H1 (cell line): ENCODE data around the gene MBNL2. TPM values are rescaled to one million over a fixed set of nuclear protein-coding genes. Genes with fewer than 3 reads are reported as not detected.

ENCODE experiments used
- CTCF ChIA-PET: fragments of 300-600 bp; sonication (Branson Sonifier 250); formaldehyde crosslinking; loops from one replicate; lab custom pipeline; 2021; ENCODE audit not compliant: partially characterized antibody; lab: Charles Lee
- POLR2A ChIA-PET: fragments of 300-600 bp; sonication (Branson Sonifier 250); formaldehyde crosslinking; loops from one replicate; lab custom pipeline; 2021; ENCODE audit warnings: inconsistent platforms; ENCODE audit not compliant: partially characterized antibody; lab: Charles Lee
- DNase-seq, 2 experiments: peaks; one replicate each; pipeline versions ENCODE4 v3.0.0 to v3.0.0-alpha.2; 2010 to 2022; ENCODE audit warnings: low spot score in 2 of 2, low read depth in 1 of 2, mixed read lengths in 1 of 2
- FAIRE-seq: peaks from 2 replicates; lab custom pipeline; 2011; peaks lifted over from hg19 to GRCh38; lab: Jason Lieb, UNC
- H2AFZ ChIP-seq: 2 replicates; pipeline ENCODE4 v1.8.1; 2012; ENCODE audit warnings: low read length, inconsistent platforms
- H2AK5ac ChIP-seq: 2 replicates; pipeline ENCODE4 v1.6.1; 2013; ENCODE audit warnings: low read depth, low read length
- H2BK120ac ChIP-seq: replicated peaks from 2 replicates; pipeline ENCODE3; 2013; ENCODE audit warnings: low read depth, low read length, inconsistent platforms
- H2BK12ac ChIP-seq: 2 replicates; pipeline ENCODE4 v1.6.1; 2013; ENCODE audit warnings: low read depth, low read length
- H2BK15ac ChIP-seq: 2 replicates; pipeline ENCODE4 v1.6.1; 2013; ENCODE audit warnings: low read length
- H2BK20ac ChIP-seq: 2 replicates; pipeline ENCODE4 v1.6.1; 2013; ENCODE audit warnings: low read length
- H2BK5ac ChIP-seq: 2 replicates; pipeline ENCODE4 v1.6.1; 2013; ENCODE audit warnings: low read depth, low read length
- H3K14ac ChIP-seq: 2 replicates; pipeline ENCODE4 v1.6.1; 2013; ENCODE audit warnings: inconsistent platforms; ENCODE audit not compliant: insufficient read length
- H3K18ac ChIP-seq: 2 replicates; pipeline ENCODE4 v1.6.1; 2013; ENCODE audit warnings: low read length; ENCODE audit errors: extremely low read depth
- H3K23ac ChIP-seq: 2 replicates; pipeline ENCODE4 v1.6.1; 2013; ENCODE audit warnings: inconsistent platforms; ENCODE audit not compliant: insufficient read length
- H3K23me2 ChIP-seq: 2 replicates; pipeline ENCODE4 v1.6.1; 2013; ENCODE audit warnings: low read depth, low read length
- H3K27ac ChIP-seq: 2 replicates; pipeline ENCODE4 v1.6.1; 2011; ENCODE audit warnings: low read depth, low read length, inconsistent platforms
- H3K27me3 ChIP-seq, 4 experiments: replicated peaks in 1 of 4; 1 replicate in 1 of 4; 2 replicates in 3 of 4; pipeline versions ENCODE4 v1.6.1 to v1.8.1; 2011 to 2013; ENCODE audit warnings: low read length in 3 of 4, mild to moderate bottlenecking in 3 of 4, inconsistent platforms in 2 of 4, mixed read lengths in 2 of 4, moderate library complexity in 1 of 4; ENCODE audit not compliant: control insufficient read depth in 3 of 4, insufficient read depth in 3 of 4; ENCODE audit errors: extremely low read depth in 1 of 4
- H3K36me3 ChIP-seq, 4 experiments: 2 replicates each; pipeline versions ENCODE4 v1.6.1 to v1.8.1; 2011 to 2013; ENCODE audit warnings: mild to moderate bottlenecking in 4 of 4, low read length in 3 of 4, moderate library complexity in 2 of 4, control low read depth in 1 of 4, inconsistent platforms in 1 of 4; ENCODE audit not compliant: insufficient read depth in 4 of 4, control insufficient read depth in 2 of 4
- H3K4ac ChIP-seq: replicated peaks from 2 replicates; pipeline ENCODE3; 2013; ENCODE audit warnings: low read length, low read depth, mixed read lengths, inconsistent platforms; ENCODE audit not compliant: insufficient read length
- H3K4me1 ChIP-seq, 4 experiments: replicated peaks in 1 of 4; 1 replicate in 1 of 4; 2 replicates in 3 of 4; pipeline versions ENCODE4 v1.6.1 to v1.8.1; 2011 to 2013; ENCODE audit warnings: low read length in 3 of 4, inconsistent platforms in 2 of 4, mixed read lengths in 1 of 4; ENCODE audit not compliant: insufficient read depth in 4 of 4, control insufficient read depth in 3 of 4
- H3K4me2 ChIP-seq, 2 experiments: 2 replicates each; pipeline versions ENCODE4 v1.6.1 to v1.8.1; 2011 to 2013; ENCODE audit warnings: low read depth in 2 of 2, low read length in 2 of 2, control low read depth in 1 of 2, inconsistent platforms in 1 of 2, mild to moderate bottlenecking in 1 of 2; ENCODE audit not compliant: insufficient read depth in 1 of 2
- H3K4me3 ChIP-seq, 4 experiments: fragments of 200-600, 300-600 bp in 1 of 4; sonication (generic), shearing (Covaris generic), sonication (Bioruptor Twin) in 1 of 4; 2 replicates each; pipeline versions ENCODE4 v1.5.1 to v1.8.1; 2011 to 2016; ENCODE audit warnings: low read length in 4 of 4, low read depth in 3 of 4, control low read depth in 2 of 4, inconsistent platforms in 2 of 4, mild to moderate bottlenecking in 2 of 4, mixed read lengths in 1 of 4, moderate library complexity in 1 of 4; ENCODE audit not compliant: insufficient read depth in 2 of 4; ENCODE audit errors: extremely low read depth in 1 of 4
- H3K56ac ChIP-seq: replicated peaks from 2 replicates; pipeline ENCODE3; 2013; ENCODE audit warnings: low read depth, mild to moderate bottlenecking, mixed read lengths, low read length, inconsistent platforms; ENCODE audit not compliant: insufficient read length
- H3K79me1 ChIP-seq: 2 replicates; pipeline ENCODE4 v1.6.1; 2013; ENCODE audit warnings: low read depth, low read length, control low read depth
- H3K79me2 ChIP-seq, 2 experiments: 2 replicates each; pipeline versions ENCODE4 v1.6.1 to v1.8.1; 2012 to 2013; ENCODE audit warnings: low read length in 2 of 2, mild to moderate bottlenecking in 2 of 2, inconsistent platforms in 1 of 2; ENCODE audit not compliant: insufficient read depth in 2 of 2, control insufficient read depth in 1 of 2
- H3K9ac ChIP-seq, 4 experiments: replicated peaks in 1 of 4; 1 replicate in 1 of 4; 2 replicates in 3 of 4; pipeline versions ENCODE4 v1.6.1 to v1.8.1; 2011 to 2013; ENCODE audit warnings: low read depth in 3 of 4, low read length in 3 of 4, control low read depth in 2 of 4, mild to moderate bottlenecking in 2 of 4, moderate library complexity in 2 of 4, inconsistent platforms in 1 of 4; ENCODE audit errors: extremely low read depth in 1 of 4
- H3K9me3 ChIP-seq, 2 experiments: 2 replicates each; pipeline versions ENCODE4 v1.6.1 to v1.8.1; 2012 to 2013; ENCODE audit warnings: mild to moderate bottlenecking in 2 of 2, moderate library complexity in 2 of 2, control low read depth in 1 of 2, inconsistent platforms in 1 of 2, low read depth in 1 of 2, low read length in 1 of 2, mixed read lengths in 1 of 2; ENCODE audit not compliant: insufficient read depth in 2 of 2
- H4K20me1 ChIP-seq, 2 experiments: replicated peaks in 1 of 2; 2 replicates each; pipeline versions ENCODE3 to v1.8.1; 2011 to 2013; ENCODE audit warnings: inconsistent platforms in 2 of 2, low read length in 2 of 2, mild to moderate bottlenecking in 1 of 2; ENCODE audit not compliant: insufficient read depth in 2 of 2, control insufficient read depth in 1 of 2
- H4K5ac ChIP-seq: 2 replicates; pipeline ENCODE4 v1.6.1; 2013; ENCODE audit warnings: low read length, low read depth, mixed read lengths, inconsistent platforms; ENCODE audit not compliant: insufficient read length
- H4K8ac ChIP-seq: 2 replicates; pipeline ENCODE4 v1.8.0; 2013; ENCODE audit warnings: mild to moderate bottlenecking, moderate library complexity, low read length, inconsistent platforms; ENCODE audit not compliant: insufficient read depth; ENCODE audit errors: extremely low read depth
- H4K91ac ChIP-seq: replicated peaks from 2 replicates; pipeline ENCODE3; 2013; ENCODE audit warnings: low read length, mixed read lengths, inconsistent platforms; ENCODE audit not compliant: insufficient read length
- EP300 ChIP-seq, 2 experiments: IDR thresholded peaks; 1 replicate in 1 of 2; 2 replicates in 1 of 2; pipeline ENCODE4 v1.6.1; 2011 to 2012; ENCODE audit warnings: low read depth in 2 of 2, low read length in 2 of 2, mild to moderate bottlenecking in 2 of 2, borderline replicate concordance in 1 of 2, inconsistent platforms in 1 of 2, moderate library complexity in 1 of 2
- FOSL1 ChIP-seq: IDR thresholded peaks from 2 replicates; pipeline ENCODE4 v1.6.1; 2011; ENCODE audit warnings: mild to moderate bottlenecking, low read depth, low read length, moderate library complexity; ENCODE audit not compliant: insufficient read depth
- POU5F1 ChIP-seq: IDR thresholded peaks from 2 replicates; pipeline ENCODE4 v1.6.1; 2011; ENCODE audit warnings: low read depth, mild to moderate bottlenecking, low read length, moderate library complexity
- TBP ChIP-seq: IDR thresholded peaks from 2 replicates; pipeline ENCODE4 v1.6.1; 2011; ENCODE audit warnings: low read depth, low read length, improper control_type of control experiment
- WGBS, 2 experiments: shearing (Covaris generic) in 1 of 2; methylation state at CpG; one replicate each; pipeline versions ENCODE4 v1.1.6 to v1.1.7; 2013 to 2015; ENCODE audit warnings: low lambda C conversion rate in 2 of 2, mixed read lengths in 2 of 2, inconsistent platforms in 1 of 2, low coverage in 1 of 2, missing lambda C conversion rate in 1 of 2; ENCODE audit not compliant: insufficient replicate concordance in 2 of 2, insufficient coverage in 1 of 2, insufficient read length in 1 of 2; ENCODE audit errors: extremely low coverage in 1 of 2, missing lambda C conversion rate in 1 of 2; 5-methylcytosine and 5-hydroxymethylcytosine counted together
- polyA plus RNA-seq, 7 experiments: library from polyadenylated mRNA; depleted of rRNA in 3 of 7; stranded (reverse) in 5 of 7; unstranded in 2 of 7; fragments of >200 nt in 5 of 7; fragments of 200-250 nt in 2 of 7; gene quantifications; 1 replicate in 5 of 7; 2 replicates in 1 of 7; 4 replicates in 1 of 7; pipeline versions ENCODE4 v1.2.1 to v1.2.3, GENCODE V29; 2011 to 2013; ENCODE audit warnings: missing spikeins in 2 of 7, mixed read lengths in 2 of 7
- total RNA-seq: library from RNA; stranded (reverse); fragmentation: NEBNext Ultra II Directional; extraction: Animal tissue kit (Norgen Biotek cat#: 25700); gene quantifications from 2 replicates; pipeline ENCODE4 v1.2.1, GENCODE V29; 2021

The MBNL2 gene
- total and polyA plus RNA-seq, 2 of the 8 experiments (the other 6 are each of a cell fraction or from before 2014, with no cell fraction given) = 1.0 to 2.6 TPM

- CTCF ChIA-PET = interaction anchor here (1.4 kb wide), 1 partner anchor 113 kb away, joined by 4 read pairs; no protein-coding TSS in a partner anchor
- no peaks in the 10 kb centered on the region for H3K79me2 ChIP-seq
- no peak overlapping the region for H4K91ac ChIP-seq
- H3K9me3 ChIP-seq = no peaks in the 10 kb centered on the region
- peaks cover 41 to 87% (median 79%) of the 10 kb centered on the region in 4 experiments for H3K27me3 ChIP-seq
- no peak overlapping the region for H2BK120ac ChIP-seq
- H3K14ac ChIP-seq = no peak overlapping the region
- no peak overlapping the region for H3K23ac ChIP-seq
- no peak overlapping the region for H3K4me3 ChIP-seq
- no peaks in the 10 kb centered on the region for H3K36me3 ChIP-seq
- no peak overlapping the region for H2BK5ac ChIP-seq
- 91% methylated on average over 4 of the region's 4 CpGs; no CpG with 5 or more reads in 1 of the 2 experiments for WGBS, 2 experiments
- H3K4ac ChIP-seq = no peak overlapping the region
- H3K4me1 ChIP-seq = peaks cover 0 to 3% (median 1%) of the 10 kb centered on the region in 4 experiments; a peak in 3 of 7 replicates
- no peak overlapping the region for H2AK5ac ChIP-seq
- no peak overlapping the region for H3K27ac ChIP-seq
- no peak overlapping the region for H3K56ac ChIP-seq
- no peak overlapping the region for H2BK15ac ChIP-seq
- no peak overlapping the region for H3K4me2 ChIP-seq
- no peak overlapping the region for H2BK20ac ChIP-seq
- no peak overlapping the region for H3K18ac ChIP-seq
- H4K20me1 ChIP-seq = peaks cover 6 to 21% of the 10 kb centered on the region in 2 experiments
- FAIRE-seq (no peak), DNase-seq (no peak)
- H3K79me1 ChIP-seq = no peaks in the 10 kb centered on the region
- no peak overlapping the region for H4K5ac ChIP-seq
- H3K23me2 ChIP-seq = no peaks in the 10 kb centered on the region
- H3K9ac ChIP-seq = no peak overlapping the region
- no peak overlapping the region for H2AFZ ChIP-seq
- H2BK12ac ChIP-seq = no peak overlapping the region
- H4K8ac ChIP-seq = no peak overlapping the region
- POLR2A ChIA-PET = no interaction called here
- TF ChIP-seq POU5F1 (no peak), TBP (no peak), FOSL1 (no peak), EP300 (IDR thresholded peaks at IDR 0.05; ENCODE audit: borderline replicate concordance in 1 of 2, low read depth in 2 of 2, low read length in 2 of 2) (no peak)
Measured at GRCh38 chr13:97231118-97231828, 9.1 kb downstream of the MBNL2 start.
